ENCODE measurements around the gene OAS1. TPM values are rescaled to one million over a fixed set of nuclear protein-coding genes. Genes with fewer than 3 reads are reported as not detected.

Gene OAS1
- total RNA-seq, 1 experiment from 2014 or later: 0.64 TPM

GRCh38 chr12:112965643-112966042 lies 58.9 kb downstream of the OAS1 start:
- H3K27ac ChIP-seq (ENCODE audit: low read depth, low read length): no peak overlapping the region
- no peak overlapping the region for H3K9ac ChIP-seq (ENCODE audit: low read length)
- H3K4me1 ChIP-seq (ENCODE audit: control insufficient read depth in 1 of 2, insufficient read depth in 2 of 2, low read length in 2 of 2): no peaks in the 10 kb centered on the region
- intact Hi-C loops (cut with micrococcal nuclease): no loop called here
- POLR2A ChIA-PET: no interaction called here
- peaks cover 0 to 7% of the 10 kb centered on the region in 2 experiments; a peak in 1 of 4 replicates for H3K36me3 ChIP-seq (ENCODE audit: control insufficient read depth in 1 of 2, insufficient read depth in 2 of 2, low read length in 2 of 2)
- no peak for ATAC-seq
- no TSS peak for BruUV-seq (replicated peaks)
- no peak overlapping the region for H2AFZ ChIP-seq (ENCODE audit: low read depth, low read length, poor library complexity, severe bottlenecking)
- RAD21 ChIA-PET (ENCODE audit: low non-redundant PET in 1 of 2, low total read pairs in 2 of 2, uncharacterized antibody in 2 of 2, unreplicated experiment in 2 of 2): no interaction called here
- DNase-seq (ENCODE audit: low read depth, low spot score): no peak
- H4K20me1 ChIP-seq (ENCODE audit: insufficient read depth): no peaks in the 10 kb centered on the region
- H3K4me2 ChIP-seq (ENCODE audit: low read length): no peak overlapping the region
- no peaks in the 10 kb centered on the region for H3K9me3 ChIP-seq (ENCODE audit: control insufficient read depth in 1 of 2, insufficient read depth in 1 of 2, low read depth in 1 of 2, low read length in 2 of 2)
- CTCF ChIA-PET: no interaction called here
- H3K27me3 ChIP-seq (ENCODE audit: insufficient read depth, low read length): no peaks in the 10 kb centered on the region
- H3K9me2 ChIP-seq (ENCODE audit: insufficient read depth): no peaks in the 10 kb centered on the region
- H3K4me3 ChIP-seq (replicated peaks in 1 of 2; ENCODE audit: low read depth in 1 of 2, low read length in 2 of 2): no peak overlapping the region
- H3K79me2 ChIP-seq (ENCODE audit: insufficient read depth, low read length): no peaks in the 10 kb centered on the region
- no peak for TF ChIP-seq POLR2A (IDR thresholded peaks at IDR 0.05; ENCODE audit: borderline replicate concordance, extremely low read depth, insufficient read depth, insufficient read length)
- no peak for TF ChIP-seq MAX (IDR thresholded peaks at IDR 0.05)
- TF ChIP-seq JUND (IDR thresholded peaks at IDR 0.05): no peak

- Histone ChIP-seq H3K4me1 (ENCODE audit: control insufficient read depth in 1 of 2, insufficient read depth in 2 of 2, low read length in 2 of 2) (no peaks in the 10 kb centered on the region), H2AFZ (ENCODE audit: low read depth, low read length, poor library complexity, severe bottlenecking) (no peak overlapping the region), H3K79me2 (ENCODE audit: insufficient read depth, low read length) (no peaks in the 10 kb centered on the region), H3K9me2 (ENCODE audit: insufficient read depth) (no peaks in the 10 kb centered on the region), H4K20me1 (ENCODE audit: insufficient read depth) (no peaks in the 10 kb centered on the region), H3K9me3 (ENCODE audit: control insufficient read depth in 1 of 2, insufficient read depth in 1 of 2, low read depth in 1 of 2, low read length in 2 of 2) (no peaks in the 10 kb centered on the region), H3K9ac (ENCODE audit: low read length) (no peak overlapping the region), H3K36me3 (ENCODE audit: control insufficient read depth in 1 of 2, insufficient read depth in 2 of 2, low read length in 2 of 2) (peaks cover 0 to 7% of the 10 kb centered on the region in 2 experiments; a peak in 1 of 4 replicates), H3K4me3 (replicated peaks in 1 of 2; ENCODE audit: low read depth in 1 of 2, low read length in 2 of 2) (no peak overlapping the region), H3K4me2 (ENCODE audit: low read length) (no peak overlapping the region), H3K27me3 (ENCODE audit: insufficient read depth, low read length) (no peaks in the 10 kb centered on the region), H3K27ac (ENCODE audit: low read depth, low read length) (no peak overlapping the region)
- ATAC-seq (no peak), DNase-seq (ENCODE audit: low read depth, low spot score) (no peak)
- BruUV-seq (replicated peaks): no TSS peak
- intact Hi-C loops (cut with micrococcal nuclease): no loop called here
- TF ChIP-seq RAD21 (IDR thresholded peaks at IDR 0.05; ENCODE audit: low read depth): no peak
- TF ChIP-seq EZH2phosphoT487 (IDR thresholded peaks at IDR 0.05; ENCODE audit: borderline replicate concordance): no peak
- RAD21 ChIA-PET (ENCODE audit: low non-redundant PET in 1 of 2, low total read pairs in 2 of 2, uncharacterized antibody in 2 of 2, unreplicated experiment in 2 of 2): no interaction called here
- CTCF ChIA-PET: no interaction called here
- POLR2A ChIA-PET: no interaction called here
Measured at GRCh38 chr12:112967306-112967705, 60.5 kb downstream of the OAS1 start.
